Astrocyte (in vitro differentiated cells and primary cell): Measurements from ENCODE around the gene PGA4.
"Not testable (repeated sequence)": the region's sequence is repeated elsewhere in the genome, so short reads cannot be mapped to it uniquely, and the experiment has no call there.

ENCODE experiments used
- EZH2 ChIP-seq: IDR thresholded peaks from 2 replicates; pipeline ENCODE4 v1.6.1; 2012; ENCODE audit warnings: mild to moderate bottlenecking, low read length, inconsistent platforms; ENCODE audit not compliant: insufficient read depth
- TF ChIP-seq, protein P1 (sequence below): IDR thresholded peaks from 2 replicates; pipeline ENCODE4 v1.5.1; 2011; ENCODE audit warnings: low read depth, mild to moderate bottlenecking, inconsistent platforms, low read length, moderate library complexity; ENCODE audit not compliant: insufficient read depth

DNA sequence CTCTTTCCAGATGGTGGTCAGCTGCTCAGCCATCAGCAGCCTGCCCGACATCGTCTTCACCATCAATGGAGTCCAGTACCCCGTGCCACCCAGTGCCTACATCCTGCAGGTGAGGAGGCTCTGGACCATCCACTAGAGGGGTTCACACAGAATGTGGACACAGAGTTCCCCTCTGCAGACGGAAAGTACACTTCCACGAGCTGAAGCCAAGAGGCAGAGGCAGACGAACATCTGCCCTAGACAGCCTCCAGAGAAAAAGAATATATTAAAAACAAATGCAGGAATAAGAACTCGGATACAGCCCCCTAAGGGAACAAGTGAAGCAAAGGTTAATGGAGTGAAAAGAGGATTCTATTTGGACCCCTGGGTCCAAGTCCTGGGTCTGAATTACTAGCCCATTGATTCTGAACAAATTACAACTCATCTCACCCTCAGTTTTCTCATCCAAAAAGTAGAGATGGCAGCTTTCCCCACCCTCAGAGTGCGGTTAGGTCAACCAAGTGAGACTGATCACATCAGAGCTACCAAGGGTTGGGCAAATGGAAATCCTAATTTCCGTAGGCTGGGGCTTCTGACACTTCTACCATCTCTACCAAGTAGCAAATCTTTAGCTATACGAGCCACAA, 10.7 kb upstream of the PGA4 start:
- TF ChIP-seq, protein P1, sequence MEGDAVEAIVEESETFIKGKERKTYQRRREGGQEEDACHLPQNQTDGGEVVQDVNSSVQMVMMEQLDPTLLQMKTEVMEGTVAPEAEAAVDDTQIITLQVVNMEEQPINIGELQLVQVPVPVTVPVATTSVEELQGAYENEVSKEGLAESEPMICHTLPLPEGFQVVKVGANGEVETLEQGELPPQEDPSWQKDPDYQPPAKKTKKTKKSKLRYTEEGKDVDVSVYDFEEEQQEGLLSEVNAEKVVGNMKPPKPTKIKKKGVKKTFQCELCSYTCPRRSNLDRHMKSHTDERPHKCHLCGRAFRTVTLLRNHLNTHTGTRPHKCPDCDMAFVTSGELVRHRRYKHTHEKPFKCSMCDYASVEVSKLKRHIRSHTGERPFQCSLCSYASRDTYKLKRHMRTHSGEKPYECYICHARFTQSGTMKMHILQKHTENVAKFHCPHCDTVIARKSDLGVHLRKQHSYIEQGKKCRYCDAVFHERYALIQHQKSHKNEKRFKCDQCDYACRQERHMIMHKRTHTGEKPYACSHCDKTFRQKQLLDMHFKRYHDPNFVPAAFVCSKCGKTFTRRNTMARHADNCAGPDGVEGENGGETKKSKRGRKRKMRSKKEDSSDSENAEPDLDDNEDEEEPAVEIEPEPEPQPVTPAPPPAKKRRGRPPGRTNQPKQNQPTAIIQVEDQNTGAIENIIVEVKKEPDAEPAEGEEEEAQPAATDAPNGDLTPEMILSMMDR: not testable (repeated sequence)
- TF ChIP-seq EZH2: not testable (repeated sequence)
